C4-2B (cell line): Measurements from ENCODE around the gene WSCD1.

Experiments
- ZFX ChIP-seq: fragments of 450-650 bp; IDR thresholded peaks from 2 replicates; pipeline ENCODE4 v1.6.1; 2017
- TF ChIP-seq, protein P1 (sequence below): fragments of 450-650 bp; conservative IDR thresholded peaks from 2 replicates; pipeline ENCODE4 v1.5.1; 2017; ENCODE audit warnings: mild to moderate bottlenecking

DNA sequence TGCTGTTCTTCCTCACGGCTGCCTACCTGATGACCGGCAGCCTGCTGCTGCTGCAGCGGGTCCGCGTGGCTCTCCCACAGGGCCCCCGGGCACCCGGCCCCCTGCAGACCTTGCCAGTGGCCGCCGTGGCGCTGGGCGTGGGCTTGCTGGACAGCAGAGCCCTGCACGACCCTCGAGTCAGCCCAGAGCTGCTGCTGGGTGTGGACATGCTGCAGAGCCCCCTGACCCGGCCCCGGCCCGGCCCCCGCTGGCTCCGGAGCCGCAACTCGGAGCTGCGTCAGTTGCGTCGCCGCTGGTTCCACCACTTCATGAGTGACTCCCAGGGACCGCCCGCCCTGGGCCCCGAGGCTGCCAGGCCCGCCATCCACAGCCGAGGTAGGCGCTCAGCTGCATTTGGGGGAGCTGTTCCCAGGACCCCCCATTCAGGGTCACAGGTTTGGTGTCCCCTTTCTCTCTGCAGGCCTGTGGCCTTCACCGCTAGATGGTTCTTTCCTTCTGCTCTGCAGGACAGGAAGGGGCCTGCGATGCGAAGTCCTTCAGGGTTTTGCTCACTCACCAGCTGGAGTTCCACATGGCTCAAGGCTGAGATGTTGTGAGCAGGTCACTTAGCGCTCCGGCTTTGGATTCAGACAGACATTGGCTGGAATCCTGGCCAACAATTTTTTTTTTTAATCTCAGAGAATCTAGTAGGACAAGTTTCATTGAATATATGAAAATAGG, 10.7 kb downstream of the WSCD1 start:
- TF ChIP-seq, protein P1, sequence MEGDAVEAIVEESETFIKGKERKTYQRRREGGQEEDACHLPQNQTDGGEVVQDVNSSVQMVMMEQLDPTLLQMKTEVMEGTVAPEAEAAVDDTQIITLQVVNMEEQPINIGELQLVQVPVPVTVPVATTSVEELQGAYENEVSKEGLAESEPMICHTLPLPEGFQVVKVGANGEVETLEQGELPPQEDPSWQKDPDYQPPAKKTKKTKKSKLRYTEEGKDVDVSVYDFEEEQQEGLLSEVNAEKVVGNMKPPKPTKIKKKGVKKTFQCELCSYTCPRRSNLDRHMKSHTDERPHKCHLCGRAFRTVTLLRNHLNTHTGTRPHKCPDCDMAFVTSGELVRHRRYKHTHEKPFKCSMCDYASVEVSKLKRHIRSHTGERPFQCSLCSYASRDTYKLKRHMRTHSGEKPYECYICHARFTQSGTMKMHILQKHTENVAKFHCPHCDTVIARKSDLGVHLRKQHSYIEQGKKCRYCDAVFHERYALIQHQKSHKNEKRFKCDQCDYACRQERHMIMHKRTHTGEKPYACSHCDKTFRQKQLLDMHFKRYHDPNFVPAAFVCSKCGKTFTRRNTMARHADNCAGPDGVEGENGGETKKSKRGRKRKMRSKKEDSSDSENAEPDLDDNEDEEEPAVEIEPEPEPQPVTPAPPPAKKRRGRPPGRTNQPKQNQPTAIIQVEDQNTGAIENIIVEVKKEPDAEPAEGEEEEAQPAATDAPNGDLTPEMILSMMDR: no peak
- no peak for TF ChIP-seq ZFX
